CD4-positive, alpha-beta T cell treated with Interleukin-17A for 4 hours (primary cell): Measurements from ENCODE around the gene MAPRE2.
A peak's percentile ranks its signal among the peaks of the same experiment; 100 is the strongest.
"Not testable (repeated sequence)": the region's sequence is repeated elsewhere in the genome, so short reads cannot be mapped to it uniquely, and the experiment has no call there.

ENCODE experiments used
- DNase-seq: peaks from one replicate; pipeline ENCODE4 v3.0.0-alpha.2; 2020; ENCODE audit warnings: mixed read lengths

The MAPRE2 gene

DNA sequence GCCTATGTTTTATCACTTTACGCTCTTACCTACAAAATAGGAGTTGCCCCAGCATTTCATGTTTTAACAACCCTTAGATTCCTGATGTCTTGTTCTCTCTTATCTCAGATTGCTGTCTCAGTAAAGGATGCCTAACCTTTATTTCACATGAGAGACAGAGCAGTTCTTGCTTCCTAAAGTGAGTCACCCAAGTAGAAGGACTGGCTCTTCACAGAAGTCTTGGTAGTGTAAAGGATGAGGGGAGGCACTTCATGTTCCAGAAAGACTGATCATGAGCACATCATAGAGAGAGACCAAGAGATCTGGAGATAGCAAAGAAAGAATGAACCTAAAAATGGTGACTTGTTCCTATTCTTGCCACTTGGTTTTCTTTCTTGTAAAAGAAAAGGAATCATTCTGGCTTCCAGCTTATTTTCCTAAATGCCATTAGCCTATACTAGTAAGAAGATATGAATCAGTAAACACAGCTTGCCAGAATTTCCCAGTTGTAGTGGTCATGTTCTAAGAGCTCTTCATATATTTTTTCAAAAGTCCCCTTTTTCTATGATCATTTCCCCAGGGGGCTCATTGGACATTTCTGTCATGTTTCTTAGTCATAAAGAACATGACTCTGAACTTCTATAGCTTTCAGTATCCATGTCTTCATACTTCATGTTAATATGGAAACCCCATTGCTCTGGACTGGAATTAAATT is 54.9 kb downstream of the MAPRE2 start:
- no peak for DNase-seq

GRCh38 chr18:35096677-35097011 is 55.4 kb downstream of the MAPRE2 start:
- no peak for DNase-seq

- no peak for DNase-seq
Observed at GRCh38 chr18:35097195-35097594, 56.0 kb downstream of the MAPRE2 start.

GRCh38 chr18:35097763-35098162 is 56.5 kb downstream of the MAPRE2 start:
- DNase-seq: no peak

GRCh38 chr18:35099911-35100310 is 58.7 kb downstream of the MAPRE2 start:
- DNase-seq: no peak

- no peak for DNase-seq
Observed at GRCh38 chr18:35104391-35105051, 63.3 kb downstream of the MAPRE2 start.

GRCh38 chr18:35106013-35106844 is 65.0 kb downstream of the MAPRE2 start:
- DNase-seq: no peak

- DNase-seq: no peak
Observed at GRCh38 chr18:35106845-35107148, 65.6 kb downstream of the MAPRE2 start.

DNA sequence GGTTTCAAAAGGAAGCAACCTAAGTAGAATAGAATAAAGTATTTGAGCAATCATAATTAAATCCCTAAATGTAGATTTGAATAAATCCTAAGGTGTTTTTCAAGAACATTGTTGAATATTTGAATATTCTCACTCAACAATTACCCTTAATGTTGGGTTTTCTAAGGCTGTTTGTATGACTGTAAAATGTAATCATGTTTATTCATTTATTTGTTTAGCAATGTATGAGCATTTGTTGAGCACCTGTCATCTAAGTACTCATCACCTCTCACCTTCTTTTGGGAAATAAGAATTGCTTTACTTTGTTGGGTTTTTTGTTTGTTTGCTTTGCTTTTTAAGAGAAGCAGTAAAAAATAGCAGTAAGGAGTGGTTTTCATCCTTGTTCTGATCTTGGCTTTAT is 66.0 kb downstream of the MAPRE2 start:
- no peak for DNase-seq

DNA sequence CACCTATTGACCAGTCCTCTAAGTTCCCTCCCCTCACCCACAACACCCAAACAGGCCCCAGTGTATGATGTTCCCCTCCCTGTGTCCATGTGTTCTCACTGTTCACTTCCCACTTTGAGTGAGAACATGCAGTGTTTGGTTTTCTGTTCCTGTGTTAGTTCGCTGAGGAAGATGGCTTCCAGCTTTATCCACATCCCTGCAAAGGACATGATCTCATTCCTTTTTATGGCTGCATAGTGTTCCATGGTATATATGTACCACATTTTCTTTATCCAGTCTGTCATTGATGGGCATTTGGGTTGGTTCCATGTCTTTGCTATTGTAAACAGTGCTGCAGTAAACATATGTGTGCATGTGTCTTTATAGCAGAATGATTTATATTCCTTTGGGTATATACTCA is 66.9 kb downstream of the MAPRE2 start:
- not testable (repeated sequence) for DNase-seq

- DNase-seq: no peak
Observed at GRCh38 chr18:35110059-35110458, 68.8 kb downstream of the MAPRE2 start.

DNA sequence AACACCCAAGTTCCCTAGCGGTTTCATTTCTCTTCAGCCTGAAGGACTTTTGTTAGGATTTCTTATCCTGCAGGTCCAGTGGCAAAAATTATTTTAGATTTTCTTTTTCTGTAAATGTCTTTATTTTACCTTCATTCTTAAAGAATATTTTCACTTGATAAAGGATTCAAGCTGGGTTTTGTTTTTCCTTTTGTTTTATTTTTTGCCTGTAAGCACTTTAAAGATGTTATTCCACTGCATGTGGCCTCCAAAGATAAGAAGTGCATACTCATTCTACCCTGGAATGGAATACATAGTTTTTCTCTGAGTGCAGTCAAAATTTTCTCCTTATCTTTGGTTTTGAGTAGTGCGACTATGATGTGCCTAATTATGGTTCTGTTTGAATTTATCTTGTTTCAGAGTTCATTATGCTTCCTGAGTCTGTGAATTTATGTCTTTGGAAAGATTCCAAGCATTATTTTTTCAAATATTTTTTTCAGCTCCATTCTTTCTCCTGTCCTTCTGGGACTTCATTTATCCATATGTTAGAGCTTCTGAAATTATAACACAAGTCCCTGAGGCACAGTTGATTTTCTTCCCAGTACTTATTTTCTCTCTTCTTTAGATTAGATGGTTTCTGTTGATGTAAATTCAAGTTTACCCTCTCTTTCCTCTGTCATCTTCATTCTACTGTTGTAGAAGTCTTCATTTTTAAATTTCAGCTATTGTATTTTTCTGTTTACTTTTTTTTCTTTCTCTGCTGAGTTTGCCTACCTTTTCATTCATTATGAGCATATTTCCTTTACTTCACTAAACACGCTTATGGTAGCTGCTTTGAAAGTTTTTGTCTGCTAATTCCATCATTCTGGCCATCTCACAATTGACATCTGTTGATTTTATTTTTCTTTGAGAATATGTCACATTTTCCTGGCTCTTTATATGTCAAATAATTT is 69.6 kb downstream of the MAPRE2 start:
- no peak for DNase-seq

- DNase-seq: no peak
Observed at GRCh38 chr18:35112696-35113095, 71.5 kb downstream of the MAPRE2 start.

DNA sequence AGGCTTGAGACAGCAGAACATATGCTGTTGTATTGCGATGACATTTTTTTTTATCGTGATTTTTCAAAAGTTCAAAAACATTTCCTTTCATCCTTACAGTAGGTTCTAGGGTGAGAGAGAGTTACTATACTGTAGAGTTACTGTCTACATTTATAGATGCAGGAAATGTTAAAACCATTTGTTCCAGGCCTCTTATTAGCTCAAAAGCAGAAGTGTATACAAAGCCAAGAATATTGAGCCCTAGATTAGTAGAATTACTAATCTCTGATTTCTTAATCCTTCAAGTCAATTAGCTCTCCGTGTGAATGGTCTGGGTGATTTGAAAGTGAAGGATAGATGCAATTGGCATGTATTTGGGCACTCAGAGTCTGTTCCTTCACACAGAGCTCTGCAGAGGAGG is 73.1 kb downstream of the MAPRE2 start:
- DNase-seq: no peak

DNA sequence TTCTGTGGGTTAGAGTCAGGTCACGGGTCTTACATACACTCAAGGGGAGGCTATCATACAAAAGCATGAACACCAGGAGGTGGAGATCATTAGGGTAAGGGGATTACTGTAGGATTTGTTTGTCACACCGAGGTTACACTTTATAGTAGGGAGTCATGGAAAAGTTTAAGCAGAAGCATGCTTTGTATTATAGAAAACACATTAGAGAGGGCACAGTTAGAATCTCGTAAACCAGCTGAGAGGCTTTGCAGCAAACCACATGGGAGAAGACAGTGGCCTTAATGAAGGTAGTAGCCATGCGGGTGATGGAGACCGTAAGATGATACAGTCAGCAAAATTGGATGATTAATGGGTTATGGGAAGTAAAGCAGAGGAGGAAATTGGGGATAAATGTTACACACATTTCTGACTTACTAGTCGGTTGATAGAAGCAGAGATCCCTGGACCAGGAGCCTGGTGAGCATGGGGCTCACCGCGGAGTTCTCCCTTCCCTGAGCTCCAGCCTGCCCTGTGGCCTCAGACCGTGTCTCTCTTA is 75.6 kb downstream of the MAPRE2 start:
- no peak for DNase-seq

- DNase-seq: no peak
Observed at GRCh38 chr18:35117372-35117771, 76.2 kb downstream of the MAPRE2 start.

- no peak for DNase-seq
Observed at GRCh38 chr18:35117951-35118411, 76.8 kb downstream of the MAPRE2 start.

GRCh38 chr18:35118641-35119040 is 77.4 kb downstream of the MAPRE2 start:
- no peak for DNase-seq

DNA sequence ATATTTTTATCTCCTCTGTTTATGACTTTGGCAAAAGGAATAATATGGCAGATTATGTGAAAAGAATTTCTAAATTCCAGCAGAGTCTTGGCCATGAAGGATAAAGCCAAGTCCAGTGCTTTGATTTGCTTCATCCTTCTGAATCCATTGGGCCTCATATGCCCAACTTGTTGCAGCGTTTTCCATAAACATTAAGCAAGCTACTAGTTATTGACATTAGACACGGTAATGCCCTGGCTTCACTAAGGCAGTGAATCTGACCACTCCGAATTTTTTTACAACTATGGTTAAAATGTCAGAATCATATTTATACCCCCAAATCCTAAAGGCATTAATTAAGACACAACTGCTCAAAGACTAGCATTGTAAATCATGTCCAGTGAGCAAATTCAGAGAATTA is 79.8 kb downstream of the MAPRE2 start:
- DNase-seq: no peak

GRCh38 chr18:35121531-35121930 is 80.3 kb downstream of the MAPRE2 start:
- DNase-seq: no peak

DNA sequence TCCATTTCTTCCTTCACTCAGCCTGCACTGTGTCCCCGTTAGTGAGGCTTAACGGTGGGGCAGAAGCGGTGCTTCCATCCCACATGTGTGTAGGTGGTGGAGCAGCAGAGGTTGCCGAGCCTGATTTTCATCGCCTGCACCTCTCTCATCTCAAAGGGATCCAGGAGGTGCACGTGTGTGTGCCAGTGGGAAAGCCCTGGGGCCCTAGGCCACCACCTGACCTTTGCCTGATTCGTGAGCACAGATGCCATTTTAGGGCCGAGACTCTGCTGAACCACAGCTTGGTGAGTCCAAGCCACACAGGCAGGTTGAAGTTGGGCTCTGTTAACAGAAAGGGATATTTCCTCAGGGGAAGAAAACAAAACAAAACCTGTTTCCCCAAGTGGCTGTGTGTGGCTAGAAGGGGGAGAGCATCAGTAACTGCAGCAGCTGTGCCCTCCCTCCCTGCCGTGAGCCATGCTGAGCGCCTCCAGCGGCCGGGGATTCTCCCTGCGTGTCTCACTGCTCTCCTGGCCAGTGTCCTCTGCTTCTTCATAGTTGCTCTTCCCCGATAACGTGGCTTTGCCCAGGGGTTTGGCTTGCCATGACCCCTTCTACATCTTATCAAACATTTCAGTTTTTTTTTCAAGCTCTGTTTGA is 81.5 kb downstream of the MAPRE2 start:
- peak; percentile 33 for DNase-seq

DNA sequence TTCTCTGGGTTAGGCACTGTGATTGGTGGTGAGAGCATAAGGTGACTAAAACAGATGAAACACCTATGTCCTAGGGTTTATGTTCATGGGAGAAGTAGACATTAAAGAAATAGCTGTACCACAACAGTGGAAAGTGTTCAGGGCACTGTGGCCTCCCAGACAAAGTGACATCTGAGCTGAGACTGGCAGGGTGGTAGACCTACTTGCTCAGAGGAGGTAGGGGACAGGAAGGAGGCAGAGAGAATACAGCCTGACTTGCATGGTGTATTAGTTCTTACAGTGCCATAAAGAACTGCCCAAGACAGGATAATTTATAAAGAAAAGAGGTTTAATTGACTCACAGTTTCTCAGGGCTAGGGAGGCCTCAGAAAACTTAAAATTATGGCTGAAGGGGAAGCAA is 82.6 kb downstream of the MAPRE2 start:
- no peak for DNase-seq
